ENCODE results near the gene RET.
"Not testable (repeated sequence)": the region's sequence is repeated elsewhere in the genome, so short reads cannot be mapped to it uniquely, and the experiment has no call there.

RET gene

GRCh38 chr10:43134126-43134905 is 57.4 kb downstream of the RET start:
- DNase-seq, result no peak

GRCh38 chr10:43135064-43135463 is 58.2 kb downstream of the RET start:
- no peak for DNase-seq

- DNase-seq, result no peak
Measured at GRCh38 chr10:43135656-43136055, 58.8 kb downstream of the RET start.

GRCh38 chr10:43136432-43136831 is 59.6 kb downstream of the RET start:
- no peak for DNase-seq

- no peak for DNase-seq
Measured at GRCh38 chr10:43136995-43137716, 60.3 kb downstream of the RET start.

GRCh38 chr10:43137717-43138020 is 60.8 kb downstream of the RET start:
- peak in 39 of 56 donors; percentile 21 to 77 (median 55) for DNase-seq

- peak in 52 of 56 donors; percentile 37 to 89 (median 71) for DNase-seq
Measured at GRCh38 chr10:43138021-43138756, 61.3 kb downstream of the RET start, which contains the start of gene CSGALNACT2. CSGALNACT2 (plus strand) TSS chr10:43138445; CDS start chr10:43155150, 16,705 bp downstream.

GRCh38 chr10:43138757-43139241 is 61.9 kb downstream of the RET start:
- peak in 2 of 56 donors; percentile 42 to 47 for DNase-seq

GRCh38 chr10:43141421-43141820 is 64.6 kb downstream of the RET start:
- no peak for DNase-seq

- no peak for DNase-seq
Measured at GRCh38 chr10:43145311-43145710, 68.4 kb downstream of the RET start.

GRCh38 chr10:43145936-43146335 is 69.1 kb downstream of the RET start:
- not testable (repeated sequence) for DNase-seq

GRCh38 chr10:43151371-43151770 is 74.5 kb downstream of the RET start:
- DNase-seq, result no peak

GRCh38 chr10:43153901-43154300 is 77.0 kb downstream of the RET start:
- no peak for DNase-seq

GRCh38 chr10:43155221-43155620 is 78.4 kb downstream of the RET start:
- no peak for DNase-seq

GRCh38 chr10:43155741-43156140 is 78.9 kb downstream of the RET start:
- no peak for DNase-seq

GRCh38 chr10:43156590-43157341 is 79.9 kb downstream of the RET start:
- DNase-seq, result peak in 3 of 56 donors; percentile 8 to 17 (median 16)

- no peak for DNase-seq
Measured at GRCh38 chr10:43158636-43159035, 81.8 kb downstream of the RET start.

- peak in 3 of 56 donors; percentile 7 to 36 (median 26) for DNase-seq
Measured at GRCh38 chr10:43160046-43160920, 83.4 kb downstream of the RET start.

GRCh38 chr10:43160921-43161255 is 84.0 kb downstream of the RET start:
- DNase-seq, result no peak

- DNase-seq, result no peak
Measured at GRCh38 chr10:43162604-43163003, 85.7 kb downstream of the RET start.

Measured in amygdala (tissue), 56 donors.